Upper lobe of left lung (tissue), 6 donors: ENCODE measurements around the gene PRKCQ. TPM values are rescaled to one million over a fixed set of nuclear protein-coding genes. Genes with fewer than 3 reads are reported as not detected.
A peak's percentile ranks its signal among the peaks of the same experiment; 100 is the strongest.

Experiments
- ATAC-seq, 2 donors: fragments of 200-7000 bp; cut with Tn5 transposase; one replicate each; pipeline ENCODE4 v1.9.1; 2022; ENCODE audit warnings: mild to moderate bottlenecking in 2 of 2, moderate library complexity in 2 of 2; ENCODE audit not compliant: low FRiP score in 2 of 2
- DNase-seq, 2 donors: peaks; one replicate each; pipeline ENCODE4 v3.0.0-alpha.2; 2019 to 2020
- H3K27ac ChIP-seq, 4 donors: fragments of 200-600 bp; sonication (generic); one replicate each; pipeline ENCODE4 v1.5.1; 2016 to 2019
- H3K27me3 ChIP-seq, 4 donors: fragments of 200-600 bp; sonication (generic); one replicate each; pipeline ENCODE4 v1.5.1; 2017 to 2019
- H3K36me3 ChIP-seq, 4 donors: fragments of 200-600 bp; sonication (generic); one replicate each; pipeline ENCODE4 v1.5.1; 2016 to 2019
- H3K4me1 ChIP-seq, 4 donors: fragments of 200-600 bp; sonication (generic); one replicate each; pipeline ENCODE4 v1.5.1; 2018 to 2019
- H3K4me3 ChIP-seq, 4 donors: fragments of 200-600 bp; sonication (generic); one replicate each; pipeline ENCODE4 v1.5.1; 2017 to 2019; ENCODE audit warnings: mild to moderate bottlenecking in 2 of 4, moderate library complexity in 1 of 4
- H3K9me3 ChIP-seq, 4 donors: fragments of 200-600 bp; sonication (generic); one replicate each; pipeline ENCODE4 v1.5.1; 2018 to 2019
- CTCF ChIP-seq, 6 experiments: fragments of 450-650 bp in 4 of 6; fragments of 200-600 bp in 2 of 6; sonication (generic) in 2 of 6; IDR thresholded peaks; one replicate each; pipeline ENCODE4 v1.5.1; 2016 to 2019; ENCODE audit warnings: antibody characterized with exemption in 6 of 6
- EP300 ChIP-seq, 4 donors: sonication (generic); formaldehyde crosslinking; IDR thresholded peaks; one replicate each; pipeline ENCODE4 v1.5.1; 2017; ENCODE audit warnings: antibody characterized with exemption in 4 of 4, control low read depth in 2 of 4
- POLR2A ChIP-seq, 4 donors: fragments of 450-650 bp; IDR thresholded peaks; one replicate each; pipeline ENCODE4 v1.5.1; 2016 to 2017; ENCODE audit warnings: antibody characterized with exemption in 4 of 4, mild to moderate bottlenecking in 2 of 4
- POLR2AphosphoS5 ChIP-seq, 2 donors: sonication (generic); formaldehyde crosslinking; IDR thresholded peaks; one replicate each; pipeline ENCODE4 v1.5.1; 2017; ENCODE audit warnings: antibody characterized with exemption in 2 of 2
- WGBS, 2 donors: methylation state at CpG; one replicate each; pipeline ENCODE4 v1.1.5; 2017 to 2018; 5-methylcytosine and 5-hydroxymethylcytosine counted together
- total RNA-seq, 6 donors: library from RNA; depleted of rRNA in 4 of 6; stranded (reverse); fragments of >200 nt in 4 of 6; gene quantifications; one replicate each; pipeline versions ENCODE4 v1.1.0 to v1.2.1, GENCODE V29; 2016 to 2021
- donor health status: DM: no; HTN: no; CAD: no; lungs with moderate emphysema.
- donor health status: DM: no; HTN: yes; CAD: no; lungs with severe emphysema.

PRKCQ gene
- total RNA-seq, 6 donors from 2014 or later: 6.5 to 16.8 (median 11.2) TPM

GRCh38 chr10:6494442-6494819 lies 85.6 kb downstream of the PRKCQ start:
- H3K36me3 ChIP-seq: peaks cover 0 to 3% (median 1%) of the 10 kb centered on the region in 4 donors
- peak overlapping the region in 2 of 4 donors; percentile 35 to 57 for H3K27ac ChIP-seq
- TF ChIP-seq POLR2AphosphoS5 (IDR thresholded peaks at IDR 0.05) (no peak), POLR2A (IDR thresholded peaks at IDR 0.05) (no peak), CTCF (IDR thresholded peaks at IDR 0.05) (no peak), EP300 (IDR thresholded peaks at IDR 0.05) (no peak)
- 58 to 85% methylated on average over 2 of the region's 2 CpGs for WGBS, 2 donors
- DNase-seq (no peak), ATAC-seq (no peak)
- H3K4me1 ChIP-seq: peaks cover 0 to 3% (median 0%) of the 10 kb centered on the region in 4 donors
- H3K9me3 ChIP-seq: no peaks in the 10 kb centered on the region
- H3K27me3 ChIP-seq: no peaks in the 10 kb centered on the region
- no peak overlapping the region for H3K4me3 ChIP-seq

- no peaks in the 10 kb centered on the region for H3K4me1 ChIP-seq
- H3K36me3 ChIP-seq: peaks cover 0 to 3% (median 1%) of the 10 kb centered on the region in 4 donors
- no peak overlapping the region for H3K4me3 ChIP-seq
- 68 to 69% methylated on average over 11 of the region's 11 CpGs for WGBS, 2 donors
- DNase-seq (no peak), ATAC-seq (no peak)
- peak overlapping the region in 2 of 4 donors; percentile 35 to 57 for H3K27ac ChIP-seq
- no peak for TF ChIP-seq POLR2AphosphoS5 (IDR thresholded peaks at IDR 0.05)
- TF ChIP-seq POLR2A (IDR thresholded peaks at IDR 0.05): no peak
- TF ChIP-seq CTCF (IDR thresholded peaks at IDR 0.05): no peak
- TF ChIP-seq EP300 (IDR thresholded peaks at IDR 0.05): no peak
- no peaks in the 10 kb centered on the region for H3K9me3 ChIP-seq
- H3K27me3 ChIP-seq: no peaks in the 10 kb centered on the region
These were observed 86.3 kb downstream of the PRKCQ start for GRCh38 chr10:6493521-6494441.

- Histone ChIP-seq H3K27me3 (no peaks in the 10 kb centered on the region), H3K4me1 (no peaks in the 10 kb centered on the region), H3K4me3 (no peak overlapping the region), H3K27ac (no peak overlapping the region), H3K36me3 (peaks cover 0 to 3% (median 1%) of the 10 kb centered on the region in 4 donors), H3K9me3 (no peaks in the 10 kb centered on the region)
- TF ChIP-seq CTCF (IDR thresholded peaks at IDR 0.05) (no peak), POLR2AphosphoS5 (IDR thresholded peaks at IDR 0.05) (no peak), POLR2A (IDR thresholded peaks at IDR 0.05) (no peak), EP300 (IDR thresholded peaks at IDR 0.05) (no peak)
- WGBS, 2 donors: 91 to 92% methylated on average over 10 of the region's 10 CpGs
- ATAC-seq: no peak
- no peak for DNase-seq
These were observed 87.2 kb downstream of the PRKCQ start for GRCh38 chr10:6492896-6493295.

- TF ChIP-seq POLR2AphosphoS5 (IDR thresholded peaks at IDR 0.05) (no peak), EP300 (IDR thresholded peaks at IDR 0.05) (no peak), CTCF (IDR thresholded peaks at IDR 0.05) (no peak), POLR2A (IDR thresholded peaks at IDR 0.05) (peak in 1 of 4 donors; percentile 16)
- H3K9me3 ChIP-seq: no peaks in the 10 kb centered on the region
- no peaks in the 10 kb centered on the region for H3K27me3 ChIP-seq
- H3K27ac ChIP-seq: peak overlapping the region in 1 of 4 donors; percentile 41
- H3K4me1 ChIP-seq: no peaks in the 10 kb centered on the region
- H3K4me3 ChIP-seq: no peak overlapping the region
- no peak for DNase-seq
- peaks cover 0 to 3% (median 1%) of the 10 kb centered on the region in 4 donors for H3K36me3 ChIP-seq
- no peak for ATAC-seq
- 64 to 68% methylated on average over 9 of the region's 9 CpGs for WGBS, 2 donors
These were observed 88.1 kb downstream of the PRKCQ start for GRCh38 chr10:6491841-6492609.
